Gastroesophageal sphincter (tissue), 4 donors: ENCODE data around the gene GNG2. TPM values are rescaled to one million over a fixed set of nuclear protein-coding genes. Genes with fewer than 3 reads are reported as not detected.

ENCODE experiments used
- ATAC-seq: fragments of 150-250 bp; one replicate; pipeline ENCODE4 v1.9.1; 2016; ENCODE audit warnings: mild to moderate bottlenecking, moderate library complexity
- H3K27ac ChIP-seq, 4 donors: fragments of 200-600 bp; sonication (generic) in 3 of 4; 1 replicate in 3 of 4; 2 replicates in 1 of 4; pipeline ENCODE4 v1.5.1; 2016 to 2019
- H3K27me3 ChIP-seq: fragments of 200-600 bp; sonication (generic); one replicate; pipeline ENCODE4 v1.5.1; 2019
- H3K36me3 ChIP-seq, 2 donors: fragments of 200-600 bp; sonication (generic); one replicate each; pipeline ENCODE4 v1.5.1; 2019; ENCODE audit warnings: control low read depth in 1 of 2
- H3K4me1 ChIP-seq, 3 donors: fragments of 200-600 bp; sonication (generic); 1 replicate in 2 of 3; 2 replicates in 1 of 3; pipeline ENCODE4 v1.5.1; 2016 to 2019; ENCODE audit warnings: control low read depth in 2 of 3
- H3K4me3 ChIP-seq, 2 donors: fragments of 200-600 bp; sonication (generic); one replicate each; pipeline ENCODE4 v1.5.1; 2019; ENCODE audit warnings: mild to moderate bottlenecking in 1 of 2, moderate library complexity in 1 of 2
- H3K9me3 ChIP-seq, 3 donors: fragments of 200-600 bp; sonication (generic); one replicate each; pipeline ENCODE4 v1.5.1; 2017 to 2019; ENCODE audit warnings: control low read depth in 2 of 3
- EP300 ChIP-seq: sonication (generic); formaldehyde crosslinking; IDR thresholded peaks from one replicate; pipeline ENCODE4 v1.6.1; 2017; ENCODE audit warnings: antibody characterized with exemption, mild to moderate bottlenecking
- POLR2A ChIP-seq, 2 donors: fragments of 450-650 bp; IDR thresholded peaks; one replicate each; pipeline ENCODE4 v1.6.1; 2017; ENCODE audit warnings: antibody characterized with exemption in 2 of 2, mild to moderate bottlenecking in 2 of 2, moderate library complexity in 1 of 2
- POLR2AphosphoS5 ChIP-seq: sonication (generic); formaldehyde crosslinking; IDR thresholded peaks from one replicate; pipeline ENCODE4 v1.6.1; 2017; ENCODE audit warnings: antibody characterized with exemption
- WGBS, 2 donors: methylation state at CpG; one replicate each; pipeline ENCODE4 v1.1.5; 2018; ENCODE audit warnings: low coverage in 1 of 2; 5-methylcytosine and 5-hydroxymethylcytosine counted together
- total RNA-seq, 4 donors: library from RNA; depleted of rRNA; stranded (reverse); fragments of >200 nt; gene quantifications; one replicate each; pipeline ENCODE4 v1.1.0, GENCODE V29; 2016
- TF ChIP-seq, protein P1 (sequence below), 4 experiments: fragments of 200-600 bp in 2 of 4; fragments of 450-650 bp in 2 of 4; sonication (generic) in 1 of 4; IDR thresholded peaks; one replicate each; pipeline ENCODE4 v1.5.1; 2017 to 2019; ENCODE audit warnings: antibody characterized with exemption in 4 of 4, mild to moderate bottlenecking in 2 of 4, moderate library complexity in 2 of 4

Gene GNG2
- total RNA-seq, 4 donors from 2014 or later, result 15.7 to 21.2 (median 17.8) TPM

DNA sequence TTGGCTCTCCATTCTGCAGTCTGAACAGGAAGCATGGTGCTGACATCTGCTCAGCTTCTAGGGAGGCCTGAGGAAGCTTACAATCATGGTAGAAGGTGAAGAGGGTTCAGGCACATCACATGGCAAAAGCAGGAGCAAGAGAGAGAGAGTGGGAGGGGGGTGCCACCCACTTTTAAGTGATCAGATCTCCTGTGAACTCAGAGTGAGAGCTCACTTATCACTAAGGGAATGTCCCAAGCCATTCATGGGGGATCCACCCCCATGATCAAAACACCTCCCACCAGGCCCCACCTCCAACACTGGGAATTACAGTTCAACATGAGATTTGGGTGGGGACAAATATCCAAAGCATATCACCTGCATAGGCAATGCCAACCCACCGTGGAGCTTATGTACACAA is 9.8 kb upstream of the GNG2 start:
- H3K9me3 ChIP-seq, result no peaks in the 10 kb centered on the region
- WGBS, 2 donors, result 80 to 88% methylated on average over 1 of the region's 1 CpG

DNA sequence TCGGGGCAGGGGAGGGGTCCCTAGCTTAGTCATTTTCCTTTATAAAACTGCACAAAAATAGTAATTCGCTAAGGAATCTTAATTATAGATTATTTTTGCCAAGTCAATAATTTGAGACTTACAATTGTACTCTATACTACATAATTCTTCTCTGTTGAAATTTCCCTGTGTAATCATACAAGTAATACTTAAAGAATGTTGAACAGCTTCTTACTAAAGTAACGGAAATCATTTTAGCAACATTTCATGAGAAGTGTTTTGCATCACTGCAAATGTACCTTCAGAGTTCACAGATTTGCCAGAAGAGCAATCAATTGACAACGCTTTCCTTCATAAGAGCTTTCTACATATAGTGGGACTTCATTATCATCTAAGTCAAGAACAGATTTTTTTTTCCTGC is 7.9 kb upstream of the GNG2 start:
- ATAC-seq, result no peak
- TF ChIP-seq, protein P1, sequence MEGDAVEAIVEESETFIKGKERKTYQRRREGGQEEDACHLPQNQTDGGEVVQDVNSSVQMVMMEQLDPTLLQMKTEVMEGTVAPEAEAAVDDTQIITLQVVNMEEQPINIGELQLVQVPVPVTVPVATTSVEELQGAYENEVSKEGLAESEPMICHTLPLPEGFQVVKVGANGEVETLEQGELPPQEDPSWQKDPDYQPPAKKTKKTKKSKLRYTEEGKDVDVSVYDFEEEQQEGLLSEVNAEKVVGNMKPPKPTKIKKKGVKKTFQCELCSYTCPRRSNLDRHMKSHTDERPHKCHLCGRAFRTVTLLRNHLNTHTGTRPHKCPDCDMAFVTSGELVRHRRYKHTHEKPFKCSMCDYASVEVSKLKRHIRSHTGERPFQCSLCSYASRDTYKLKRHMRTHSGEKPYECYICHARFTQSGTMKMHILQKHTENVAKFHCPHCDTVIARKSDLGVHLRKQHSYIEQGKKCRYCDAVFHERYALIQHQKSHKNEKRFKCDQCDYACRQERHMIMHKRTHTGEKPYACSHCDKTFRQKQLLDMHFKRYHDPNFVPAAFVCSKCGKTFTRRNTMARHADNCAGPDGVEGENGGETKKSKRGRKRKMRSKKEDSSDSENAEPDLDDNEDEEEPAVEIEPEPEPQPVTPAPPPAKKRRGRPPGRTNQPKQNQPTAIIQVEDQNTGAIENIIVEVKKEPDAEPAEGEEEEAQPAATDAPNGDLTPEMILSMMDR (IDR thresholded peaks at IDR 0.05), result no peak
- no peak for TF ChIP-seq POLR2A (IDR thresholded peaks at IDR 0.05)
- TF ChIP-seq POLR2AphosphoS5, result no peak
- H3K36me3 ChIP-seq, result no peaks in the 10 kb centered on the region
- no peaks in the 10 kb centered on the region for H3K9me3 ChIP-seq
- H3K4me1 ChIP-seq, result no peaks in the 10 kb centered on the region
- no peak overlapping the region for H3K27ac ChIP-seq
- WGBS, 2 donors, result 78 to 83% methylated on average over 4 of the region's 4 CpGs
- no peak overlapping the region for H3K4me3 ChIP-seq
- H3K27me3 ChIP-seq, result no peaks in the 10 kb centered on the region

More for the DNA sequence above, 9.8 kb upstream of the GNG2 start:
- H3K4me1 ChIP-seq, result peaks cover 0 to 10% (median 0%) of the 10 kb centered on the region in 3 donors
- TF ChIP-seq, protein P1 (IDR thresholded peaks at IDR 0.05), result no peak
- TF ChIP-seq POLR2A (IDR thresholded peaks at IDR 0.05), result no peak
- no peak for TF ChIP-seq EP300
- no peak for TF ChIP-seq POLR2AphosphoS5
- H3K27ac ChIP-seq, result no peak overlapping the region
- no peak overlapping the region for H3K4me3 ChIP-seq
- no peaks in the 10 kb centered on the region for H3K27me3 ChIP-seq
- ATAC-seq, result no peak
- no peaks in the 10 kb centered on the region for H3K36me3 ChIP-seq

DNA sequence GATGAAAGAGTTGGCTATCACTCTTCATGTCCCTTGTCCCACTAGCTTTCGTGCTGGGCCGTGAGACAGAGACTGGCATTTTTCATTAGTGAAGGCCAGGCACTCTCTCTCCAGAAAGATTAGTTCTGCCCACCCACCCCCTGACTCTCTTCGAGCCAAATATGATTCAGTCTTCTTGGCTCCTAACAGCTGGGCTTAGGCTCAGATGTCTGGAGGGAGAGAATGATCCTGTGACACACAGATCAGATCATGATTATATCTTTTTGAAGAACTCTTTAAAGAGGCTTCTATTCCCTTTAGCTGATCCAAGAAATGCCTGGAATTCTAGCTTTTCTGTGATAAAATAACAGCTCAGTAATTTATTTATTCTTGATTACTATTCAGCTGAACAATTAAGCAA is 5.2 kb upstream of the GNG2 start:
- ATAC-seq, result no peak
- no peak overlapping the region for H3K4me3 ChIP-seq
- peaks cover 0 to 9% (median 0%) of the 10 kb centered on the region in 3 donors for H3K4me1 ChIP-seq
- no peaks in the 10 kb centered on the region for H3K27me3 ChIP-seq
- 54 to 62% methylated on average over 2 to 3 of the region's 3 CpGs for WGBS, 2 donors
- H3K9me3 ChIP-seq, result no peaks in the 10 kb centered on the region
- H3K36me3 ChIP-seq, result no peaks in the 10 kb centered on the region
- TF ChIP-seq, protein P1 (IDR thresholded peaks at IDR 0.05), result no peak
- TF ChIP-seq POLR2A (IDR thresholded peaks at IDR 0.05) (no peak), POLR2AphosphoS5 (no peak), EP300 (no peak)
- no peak overlapping the region for H3K27ac ChIP-seq

DNA sequence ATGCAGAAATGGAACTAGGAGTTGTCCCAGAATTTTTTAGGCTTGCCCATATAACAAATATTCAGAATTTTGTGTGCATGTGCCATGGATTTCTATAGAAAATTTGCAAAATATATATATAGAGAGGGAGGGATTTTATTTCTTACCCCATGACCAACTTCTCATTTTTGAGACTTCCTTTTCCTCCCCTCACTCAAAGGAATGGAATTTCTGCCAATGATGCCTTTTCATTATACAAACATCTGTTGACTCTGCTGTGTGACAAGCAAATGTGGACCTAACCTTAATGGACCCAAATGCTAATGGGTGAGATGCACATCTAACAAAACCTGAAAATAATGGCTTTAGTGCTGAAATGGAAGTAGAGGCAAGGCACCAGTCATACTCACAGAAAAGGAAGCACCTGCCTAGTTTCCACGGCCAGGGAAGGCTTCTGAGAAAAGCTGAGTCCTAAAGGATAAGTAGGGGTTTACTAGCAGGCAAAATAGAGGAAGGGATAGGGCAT is 3.6 kb upstream of the GNG2 start:
- H3K27ac ChIP-seq, result no peak overlapping the region
- H3K4me1 ChIP-seq, result peaks cover 3 to 21% (median 5%) of the 10 kb centered on the region in 3 donors
- ATAC-seq, result no peak
- WGBS, 2 donors, result 100% methylated on average over 1 of the region's 1 CpG; no CpG with 5 or more reads in 1 of the 2 donors
- no peaks in the 10 kb centered on the region for H3K27me3 ChIP-seq
- no peaks in the 10 kb centered on the region for H3K9me3 ChIP-seq
- TF ChIP-seq, protein P1 (IDR thresholded peaks at IDR 0.05), result no peak
- no peak for TF ChIP-seq POLR2AphosphoS5
- TF ChIP-seq EP300, result no peak
- no peak for TF ChIP-seq POLR2A (IDR thresholded peaks at IDR 0.05)
- H3K36me3 ChIP-seq, result no peaks in the 10 kb centered on the region
- no peak overlapping the region for H3K4me3 ChIP-seq

DNA sequence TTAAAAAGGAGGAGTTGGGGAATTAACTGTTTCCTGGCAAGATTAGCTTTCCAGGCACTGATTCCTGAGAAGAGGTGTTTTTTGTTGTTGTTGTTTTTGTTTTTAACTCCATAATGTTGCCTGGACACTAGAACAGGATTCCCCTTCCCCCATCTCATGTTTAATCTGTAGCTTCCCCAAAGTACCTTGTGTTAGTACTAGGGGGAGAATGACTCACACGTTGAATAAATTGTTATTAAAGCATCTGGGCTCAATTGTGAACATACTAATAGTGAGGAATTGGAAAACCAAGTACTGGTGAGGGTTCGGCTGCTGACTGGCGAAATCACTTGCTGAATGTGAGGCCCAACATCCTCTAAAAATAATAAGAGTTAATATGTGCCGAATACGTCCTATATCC is 1.3 kb upstream of the GNG2 start:
- TF ChIP-seq, protein P1 (IDR thresholded peaks at IDR 0.05), result no peak
- TF ChIP-seq EP300 (no peak), POLR2A (IDR thresholded peaks at IDR 0.05) (no peak), POLR2AphosphoS5 (no peak)
- no peak overlapping the region for H3K4me3 ChIP-seq
- 72 to 76% methylated on average over 4 to 5 of the region's 5 CpGs for WGBS, 2 donors
- H3K27me3 ChIP-seq, result no peaks in the 10 kb centered on the region
- no peak for ATAC-seq
- H3K9me3 ChIP-seq, result no peaks in the 10 kb centered on the region
- no peaks in the 10 kb centered on the region for H3K36me3 ChIP-seq
- peaks cover 3 to 21% (median 5%) of the 10 kb centered on the region in 3 donors for H3K4me1 ChIP-seq
- no peak overlapping the region for H3K27ac ChIP-seq
